Pulmonary artery endothelial cell (primary cell): Measurements from ENCODE around the gene RNF169. TPM values are rescaled to one million over a fixed set of nuclear protein-coding genes. Genes with fewer than 3 reads are reported as not detected.
"Not testable (repeated sequence)": the region's sequence is repeated elsewhere in the genome, so short reads cannot be mapped to it uniquely, and the experiment has no call there.

ENCODE experiments used
- DNase-seq: peaks from one replicate; pipeline ENCODE4 v3.0.0-alpha.2; 2011; ENCODE audit warnings: low read depth, low spot score
- total RNA-seq: library from RNA; depleted of rRNA; stranded (reverse); fragments of >200 nt; gene quantifications from 2 replicates; pipeline ENCODE4 v1.2.3, GENCODE V29; 2014

RNF169 gene
- total RNA-seq, 1 donor from 2014 or later, result 20.9 TPM

GRCh38 chr11:74768172-74768651 is 19.6 kb downstream of the RNF169 start:
- not testable (repeated sequence) for DNase-seq

DNA sequence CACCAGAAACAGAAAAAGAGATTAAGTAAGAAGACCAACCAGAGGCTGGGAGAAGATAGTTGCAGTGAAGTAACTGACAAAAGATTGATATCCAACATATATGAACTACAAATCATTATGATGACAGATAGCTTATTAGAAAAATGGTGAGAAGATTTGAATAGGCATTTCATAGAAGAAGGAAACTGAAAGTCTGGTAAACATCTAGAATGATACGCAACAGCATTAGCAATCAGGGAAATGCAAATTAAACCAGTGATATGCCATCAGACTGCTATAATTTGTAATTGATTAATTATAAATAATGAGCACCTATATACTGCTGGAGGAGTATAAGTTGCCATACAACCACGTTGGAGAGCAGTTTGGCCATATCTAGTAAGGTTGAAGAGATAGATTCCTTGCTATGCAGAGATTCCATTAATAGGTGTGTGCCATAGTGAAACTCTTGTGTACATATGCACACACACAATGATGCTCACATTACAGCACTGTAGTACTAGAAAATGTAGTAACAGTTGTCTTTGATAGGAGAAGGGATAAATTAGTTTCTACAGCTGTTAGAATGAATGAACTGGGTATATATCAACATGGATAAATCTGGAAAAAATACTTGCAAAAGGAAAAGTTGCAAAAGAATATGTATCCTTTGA is 20.5 kb downstream of the RNF169 start:
- DNase-seq, result no peak

- peak; percentile 71 for DNase-seq
These were observed 21.8 kb downstream of the RNF169 start for GRCh38 chr11:74770456-74770855.

GRCh38 chr11:74771139-74771538 is 22.5 kb downstream of the RNF169 start:
- DNase-seq, result no peak

DNA sequence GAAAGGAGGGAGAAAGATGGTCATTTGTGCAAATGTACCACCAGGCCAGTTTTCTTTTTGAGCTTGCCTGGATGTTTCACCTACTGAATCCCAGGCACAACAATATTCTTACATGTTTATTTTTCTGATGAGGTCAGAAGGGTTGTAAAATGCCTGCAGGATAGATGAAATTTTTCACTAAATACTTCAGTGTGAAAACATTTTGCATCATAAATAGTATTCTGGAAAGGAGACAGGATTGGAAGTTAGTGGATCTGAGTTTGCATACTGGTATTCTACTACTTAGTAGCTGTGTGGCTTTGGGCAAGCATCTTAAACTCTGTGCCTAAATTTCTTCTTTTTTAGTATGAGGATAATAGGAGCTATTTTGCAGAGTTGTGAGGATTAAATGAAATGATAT is 24.8 kb downstream of the RNF169 start:
- DNase-seq, result no peak

DNA sequence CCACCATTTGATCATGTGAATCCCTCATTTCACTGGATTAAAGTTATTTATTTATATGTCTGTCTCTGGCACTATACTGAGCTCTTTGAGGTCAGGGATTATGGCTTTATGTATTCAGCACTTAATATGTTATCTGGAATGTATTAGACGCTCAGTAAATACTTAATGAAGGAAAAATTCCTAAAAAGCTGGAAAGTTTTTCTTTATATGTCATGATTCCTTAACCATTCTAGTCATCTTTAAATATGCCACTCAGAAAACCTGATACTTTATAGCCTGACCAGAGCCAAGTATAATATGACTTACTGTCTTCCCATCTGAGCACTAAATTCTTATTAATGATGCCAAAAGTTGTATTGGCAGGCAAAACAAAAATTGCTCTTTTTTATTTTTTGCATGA is 27.1 kb downstream of the RNF169 start:
- no peak for DNase-seq

GRCh38 chr11:74776546-74776945 is 27.9 kb downstream of the RNF169 start:
- no peak for DNase-seq

GRCh38 chr11:74777038-74777437 is 28.4 kb downstream of the RNF169 start:
- no peak for DNase-seq

GRCh38 chr11:74777877-74778276 is 29.2 kb downstream of the RNF169 start:
- no peak for DNase-seq

DNA sequence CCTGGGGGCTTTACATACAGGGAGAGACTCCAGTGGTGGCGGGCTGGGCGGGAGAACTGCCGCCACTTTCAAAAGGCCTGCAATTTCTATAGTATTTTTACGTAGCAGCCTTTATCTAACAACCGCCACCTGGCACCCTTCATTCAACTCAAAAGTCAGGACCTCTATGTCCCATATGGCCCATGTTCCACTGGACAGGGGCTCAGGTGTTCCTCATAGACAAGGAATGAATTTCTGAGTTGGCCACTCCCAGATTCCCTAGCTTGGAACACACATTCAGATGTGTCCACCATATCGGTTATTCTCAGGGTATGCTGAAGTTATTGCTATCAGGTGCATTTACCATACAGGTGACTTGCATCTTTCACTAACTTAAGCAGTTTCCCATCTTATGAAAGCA is 29.9 kb downstream of the RNF169 start:
- no peak for DNase-seq

GRCh38 chr11:74780248-74781005 is 31.8 kb downstream of the RNF169 start:
- DNase-seq, result no peak

GRCh38 chr11:74783241-74783871 is 34.7 kb downstream of the RNF169 start:
- peak; percentile 46 for DNase-seq

DNA sequence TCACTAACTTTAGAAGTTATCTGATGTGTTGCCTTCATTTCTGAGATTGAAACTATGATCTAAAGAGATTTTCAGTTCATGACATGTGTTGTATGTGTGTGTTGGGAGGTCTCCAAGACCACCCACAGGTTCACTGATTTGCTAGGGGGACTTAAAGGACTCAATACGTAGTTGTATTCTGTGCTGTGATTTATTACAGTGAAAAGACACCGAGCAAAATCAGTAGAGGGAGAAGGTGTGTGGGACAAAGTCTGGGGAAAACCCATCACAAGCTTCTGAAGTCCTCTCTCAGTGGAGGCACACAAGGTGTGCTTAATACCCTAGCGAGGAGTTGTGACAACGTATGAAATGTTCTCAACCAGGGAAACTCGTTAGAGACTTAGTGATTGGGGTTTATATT is 35.6 kb downstream of the RNF169 start:
- DNase-seq, result no peak

- no peak for DNase-seq
These were observed 36.1 kb downstream of the RNF169 start for GRCh38 chr11:74784726-74785125.

GRCh38 chr11:74786574-74786973 is 37.9 kb downstream of the RNF169 start:
- DNase-seq, result no peak

DNA sequence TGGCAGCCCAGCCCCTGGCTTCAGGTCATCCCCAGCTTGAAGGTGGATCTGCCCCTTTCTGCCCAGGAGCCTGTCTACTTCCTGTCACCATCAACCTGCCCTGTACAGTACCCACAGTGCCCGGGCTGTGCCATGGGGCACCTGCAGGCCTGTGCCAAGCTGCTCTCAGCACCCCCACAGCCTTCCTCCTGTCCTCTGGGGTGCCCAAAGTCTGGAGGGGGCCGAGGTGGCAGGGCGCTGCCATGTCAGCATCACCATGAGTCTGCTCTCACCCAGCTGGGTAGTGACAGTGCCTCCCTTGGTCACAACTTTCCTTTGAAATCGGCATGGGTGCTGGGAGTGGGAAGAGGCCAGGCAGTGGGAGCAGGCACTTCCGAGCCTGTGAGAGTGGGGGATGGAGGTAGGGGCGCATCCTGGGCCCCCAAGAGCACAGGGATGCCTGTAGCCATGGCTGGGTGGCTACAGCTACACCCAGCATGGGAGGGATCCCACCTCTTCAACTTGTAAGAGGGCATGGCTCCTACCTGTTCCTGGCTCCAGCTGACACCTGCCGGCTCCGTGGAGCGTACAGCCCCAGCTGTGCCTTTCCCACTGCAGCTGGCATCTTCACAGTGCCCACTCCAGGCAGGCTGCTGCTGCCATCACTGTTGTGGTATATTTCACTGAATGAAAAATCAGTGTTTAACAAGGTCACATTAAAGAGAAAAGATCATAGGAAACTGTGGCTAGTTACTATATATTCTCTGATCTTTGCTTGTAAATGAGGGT is 42.9 kb downstream of the RNF169 start:
- DNase-seq, result no peak

- no peak for DNase-seq
These were observed 57.6 kb downstream of the RNF169 start for GRCh38 chr11:74806267-74806666.

DNA sequence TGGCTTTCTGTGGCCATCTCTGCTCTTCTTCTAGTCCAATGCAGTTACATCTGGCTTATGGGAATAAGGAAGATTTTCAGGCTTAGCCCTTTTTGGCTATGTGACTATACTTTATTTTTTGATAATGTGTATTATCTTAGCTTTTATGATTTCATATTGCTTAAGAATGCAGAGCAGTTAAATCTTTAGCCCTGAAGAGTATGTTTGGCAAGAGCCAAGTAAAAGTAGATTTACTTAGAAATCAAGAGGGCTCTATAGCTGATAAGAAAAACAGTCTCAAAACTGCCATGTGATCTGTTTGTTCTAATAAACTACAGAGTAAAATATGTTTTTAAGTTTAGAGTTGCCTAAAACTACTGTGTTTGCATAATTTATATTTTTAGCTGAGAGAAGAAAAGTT is 61.2 kb downstream of the RNF169 start:
- no peak for DNase-seq

DNA sequence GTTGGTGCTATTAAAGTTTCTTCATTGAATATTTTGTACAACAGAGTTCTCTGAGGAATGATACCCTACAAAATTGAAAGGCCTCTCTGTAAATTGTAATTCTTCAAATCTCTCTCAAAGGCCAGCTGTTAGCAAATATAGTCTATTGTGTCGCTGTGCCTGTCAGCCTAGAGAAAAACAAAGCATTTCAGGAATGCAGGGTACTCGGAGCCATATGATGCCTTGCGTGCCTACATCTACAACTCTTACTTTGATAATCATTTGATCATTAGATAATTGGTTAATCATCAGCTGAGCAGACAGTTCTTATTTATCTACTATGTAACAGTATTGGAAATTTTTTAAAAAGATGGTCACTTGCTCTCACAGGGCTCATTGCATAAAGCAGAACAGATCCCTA is 67.3 kb downstream of the RNF169 start:
- no peak for DNase-seq

DNA sequence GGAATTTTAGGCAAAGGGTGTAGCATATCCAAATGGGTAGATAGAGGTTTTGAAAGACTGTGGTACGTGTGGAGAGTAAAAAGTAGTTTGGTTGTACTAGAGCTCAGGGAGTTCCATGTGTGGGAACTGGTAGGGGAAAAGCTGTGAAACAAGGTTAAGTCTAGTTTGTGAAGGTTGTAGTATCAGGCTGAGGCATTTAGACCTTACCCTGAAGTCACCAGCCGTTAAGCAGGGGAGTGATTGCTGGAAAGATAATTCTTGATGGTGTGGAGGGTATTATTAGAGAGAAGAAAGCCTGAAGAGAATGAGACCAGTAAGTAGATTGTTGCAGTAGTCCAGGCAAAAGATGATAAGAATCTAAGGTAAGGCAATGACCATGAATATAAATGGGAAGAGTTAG is 68.0 kb downstream of the RNF169 start:
- no peak for DNase-seq

GRCh38 chr11:74818283-74818946 is 69.8 kb downstream of the RNF169 start:
- no peak for DNase-seq
